Stomach (tissue), 4 donors: ENCODE data around the gene TMEM240.
"Not testable (repeated sequence)": the region's sequence is repeated elsewhere in the genome, so short reads cannot be mapped to it uniquely, and the experiment has no call there.

Experiments used
- EP300 ChIP-seq: sonication (generic); formaldehyde crosslinking; IDR thresholded peaks from one replicate; pipeline ENCODE4 v1.6.1; 2017; ENCODE audit warnings: antibody characterized with exemption
- POLR2A ChIP-seq, 4 donors: fragments of 450-650 bp; IDR thresholded peaks; one replicate each; pipeline ENCODE4 v1.6.1; 2016; ENCODE audit warnings: antibody characterized with exemption in 4 of 4, control low read depth in 2 of 4, mild to moderate bottlenecking in 1 of 4, moderate library complexity in 1 of 4
- POLR2AphosphoS5 ChIP-seq, 3 donors: sonication (generic); formaldehyde crosslinking; IDR thresholded peaks; one replicate each; pipeline ENCODE4 v1.6.1; 2016; ENCODE audit warnings: antibody characterized with exemption in 3 of 3
- TF ChIP-seq, protein P1 (sequence below), 7 experiments: fragments of 450-650 bp in 4 of 7; fragments of 200-600 bp in 3 of 7; sonication (generic) in 3 of 7; IDR thresholded peaks; one replicate each; pipeline ENCODE4 v1.5.1; 2016 to 2019; ENCODE audit warnings: antibody characterized with exemption in 7 of 7, control low read depth in 2 of 7, mild to moderate bottlenecking in 1 of 7

- TF ChIP-seq, protein P1, sequence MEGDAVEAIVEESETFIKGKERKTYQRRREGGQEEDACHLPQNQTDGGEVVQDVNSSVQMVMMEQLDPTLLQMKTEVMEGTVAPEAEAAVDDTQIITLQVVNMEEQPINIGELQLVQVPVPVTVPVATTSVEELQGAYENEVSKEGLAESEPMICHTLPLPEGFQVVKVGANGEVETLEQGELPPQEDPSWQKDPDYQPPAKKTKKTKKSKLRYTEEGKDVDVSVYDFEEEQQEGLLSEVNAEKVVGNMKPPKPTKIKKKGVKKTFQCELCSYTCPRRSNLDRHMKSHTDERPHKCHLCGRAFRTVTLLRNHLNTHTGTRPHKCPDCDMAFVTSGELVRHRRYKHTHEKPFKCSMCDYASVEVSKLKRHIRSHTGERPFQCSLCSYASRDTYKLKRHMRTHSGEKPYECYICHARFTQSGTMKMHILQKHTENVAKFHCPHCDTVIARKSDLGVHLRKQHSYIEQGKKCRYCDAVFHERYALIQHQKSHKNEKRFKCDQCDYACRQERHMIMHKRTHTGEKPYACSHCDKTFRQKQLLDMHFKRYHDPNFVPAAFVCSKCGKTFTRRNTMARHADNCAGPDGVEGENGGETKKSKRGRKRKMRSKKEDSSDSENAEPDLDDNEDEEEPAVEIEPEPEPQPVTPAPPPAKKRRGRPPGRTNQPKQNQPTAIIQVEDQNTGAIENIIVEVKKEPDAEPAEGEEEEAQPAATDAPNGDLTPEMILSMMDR (IDR thresholded peaks at IDR 0.05) = not testable (repeated sequence)
- not testable (repeated sequence) for TF ChIP-seq EP300; POLR2A (IDR thresholded peaks at IDR 0.05); POLR2AphosphoS5 (IDR thresholded peaks at IDR 0.05)
These were observed 26.0 kb downstream of the TMEM240 start for GRCh38 chr1:1514376-1514775.
